ENCODE data around the gene SIGLEC9. TPM values are rescaled to one million over a fixed set of nuclear protein-coding genes. Genes with fewer than 3 reads are reported as not detected.

Gene SIGLEC9
- polyA plus RNA-seq, 3 donors: 1.1 to 1.7 (median 1.5) TPM

- no peak for DNase-seq (ENCODE audit: extremely low read depth in 1 of 11, low read depth in 9 of 11, low spot score in 4 of 11)
These were observed 7.9 kb upstream of the SIGLEC9 start for GRCh38 chr19:51116736-51117286.

GRCh38 chr19:51119101-51119500 lies 5.6 kb upstream of the SIGLEC9 start:
- no peak for DNase-seq (ENCODE audit: extremely low read depth in 1 of 11, low read depth in 9 of 11, low spot score in 4 of 11)

GRCh38 chr19:51119611-51120010 lies 5.1 kb upstream of the SIGLEC9 start:
- no peak for DNase-seq (ENCODE audit: extremely low read depth in 1 of 11, low read depth in 9 of 11, low spot score in 4 of 11)

- DNase-seq (ENCODE audit: extremely low read depth in 1 of 11, low read depth in 9 of 11, low spot score in 4 of 11): no peak
These were observed 4.5 kb upstream of the SIGLEC9 start for GRCh38 chr19:51120160-51120559.

- DNase-seq (ENCODE audit: extremely low read depth in 1 of 11, low read depth in 9 of 11, low spot score in 4 of 11): no peak
These were observed 3.4 kb upstream of the SIGLEC9 start for GRCh38 chr19:51121257-51121656.

- no peak for DNase-seq (ENCODE audit: extremely low read depth in 1 of 11, low read depth in 9 of 11, low spot score in 4 of 11)
These were observed 2.4 kb upstream of the SIGLEC9 start for GRCh38 chr19:51122112-51122981.

- DNase-seq (ENCODE audit: extremely low read depth in 1 of 11, low read depth in 9 of 11, low spot score in 4 of 11): no peak
These were observed 1.3 kb upstream of the SIGLEC9 start for GRCh38 chr19:51123381-51123800.

GRCh38 chr19:51123802-51124201 lies 904 bp upstream of the SIGLEC9 start:
- no peak for DNase-seq (ENCODE audit: extremely low read depth in 1 of 11, low read depth in 9 of 11, low spot score in 4 of 11)

- DNase-seq (ENCODE audit: extremely low read depth in 1 of 11, low read depth in 9 of 11, low spot score in 4 of 11): no peak
These were observed 490 bp upstream of the SIGLEC9 start for GRCh38 chr19:51124216-51124615.

GRCh38 chr19:51125421-51126075 lies 842 bp downstream of the SIGLEC9 start:
- no peak for DNase-seq (ENCODE audit: extremely low read depth in 1 of 11, low read depth in 9 of 11, low spot score in 4 of 11)

- DNase-seq (ENCODE audit: extremely low read depth in 1 of 11, low read depth in 9 of 11, low spot score in 4 of 11): no peak
These were observed 2.3 kb downstream of the SIGLEC9 start for GRCh38 chr19:51127032-51127431.

- DNase-seq (ENCODE audit: extremely low read depth in 1 of 11, low read depth in 9 of 11, low spot score in 4 of 11): peak in 2 of 11 donors; percentile 33 to 38
These were observed 3.0 kb downstream of the SIGLEC9 start for GRCh38 chr19:51127755-51128154.

GRCh38 chr19:51128227-51128626 lies 3.5 kb downstream of the SIGLEC9 start:
- DNase-seq (ENCODE audit: extremely low read depth in 1 of 11, low read depth in 9 of 11, low spot score in 4 of 11): no peak

GRCh38 chr19:51129716-51130115 lies 5.0 kb downstream of the SIGLEC9 start:
- DNase-seq (ENCODE audit: extremely low read depth in 1 of 11, low read depth in 9 of 11, low spot score in 4 of 11): no peak

GRCh38 chr19:51131780-51132680 lies 7.3 kb downstream of the SIGLEC9 start:
- DNase-seq (ENCODE audit: extremely low read depth in 1 of 11, low read depth in 9 of 11, low spot score in 4 of 11): peak in 5 of 11 donors; percentile 29 to 45 (median 36)

- no peak for DNase-seq (ENCODE audit: extremely low read depth in 1 of 11, low read depth in 9 of 11, low spot score in 4 of 11)
These were observed 10.3 kb downstream of the SIGLEC9 start for GRCh38 chr19:51135004-51135403.

GRCh38 chr19:51135986-51136762 lies 11.5 kb downstream of the SIGLEC9 start:
- DNase-seq (ENCODE audit: extremely low read depth in 1 of 11, low read depth in 9 of 11, low spot score in 4 of 11): no peak

GRCh38 chr19:51136851-51137551 lies 12.3 kb downstream of the SIGLEC9 start:
- no peak for DNase-seq (ENCODE audit: extremely low read depth in 1 of 11, low read depth in 9 of 11, low spot score in 4 of 11)
